MCF 10A (cell line): ENCODE data around the gene CYCS. TPM values are rescaled to one million over a fixed set of nuclear protein-coding genes. Genes with fewer than 3 reads are reported as not detected.

Source experiments
- BruUV-seq: library from RNA; stranded (reverse); fragments of 400-500 nt; replicated peaks from 2 replicates; lab custom pipeline; 2021; lab: Mats Ljungman, UMichigan
- CTCF ChIA-PET: fragments of 300-600 bp; sonication (Branson Sonifier 250); formaldehyde crosslinking; extraction: SDS; loops from one replicate; lab custom pipeline; 2021; ENCODE audit warnings: antibody characterized with exemption, inconsistent platforms; lab: Yijun Ruan, JAX
- POLR2A ChIA-PET: fragments of 300-600, 350-650 bp; sonication (Branson Sonifier 250); formaldehyde crosslinking; extraction: SDS; loops from one replicate; lab custom pipeline; 2020; ENCODE audit warnings: antibody characterized with exemption, inconsistent platforms; lab: Yijun Ruan, JAX
- DNase-seq: peaks from one replicate; pipeline ENCODE4 v3.0.0-alpha.2; 2018; ENCODE audit not compliant: unreplicated experiment
- H3K27ac Mint-ChIP-seq: one replicate; pipeline ENCODE4 v1.8.0; 2022; ENCODE audit warnings: mild to moderate bottlenecking, low read depth, mixed read lengths; ENCODE audit not compliant: unreplicated experiment
- H3K27me3 Mint-ChIP-seq: one replicate; pipeline ENCODE4 v1.8.0; 2022; ENCODE audit warnings: mixed read lengths; ENCODE audit not compliant: insufficient read depth, unreplicated experiment
- H3K36me3 Mint-ChIP-seq: one replicate; pipeline ENCODE4 v1.8.0; 2022; ENCODE audit warnings: mild to moderate bottlenecking, moderate library complexity, mixed read lengths; ENCODE audit not compliant: insufficient read depth, unreplicated experiment
- H3K4me1 Mint-ChIP-seq: one replicate; pipeline ENCODE4 v1.8.0; 2022; ENCODE audit warnings: mixed read lengths; ENCODE audit not compliant: insufficient read depth, unreplicated experiment
- H3K4me3 Mint-ChIP-seq: one replicate; pipeline ENCODE4 v1.8.0; 2022; ENCODE audit warnings: mild to moderate bottlenecking, moderate library complexity, mixed read lengths; ENCODE audit not compliant: unreplicated experiment
- H3K9me3 Mint-ChIP-seq: one replicate; pipeline ENCODE4 v1.8.0; 2022; ENCODE audit warnings: mixed read lengths; ENCODE audit not compliant: unreplicated experiment
- intact Hi-C: fragments of 100-400 bp; cut with micrococcal nuclease; formaldehyde crosslinking; loops from 2 replicates; pipeline ENCODE4 v1.14.1; 2022
- total RNA-seq: library from RNA; stranded (reverse); gene quantifications from 2 replicates; pipeline ENCODE4 v1.2.3, GENCODE V29; 2022
- TF ChIP-seq, protein P1 (sequence below): fragments of 200-600 bp; IDR thresholded peaks from one replicate; pipeline ENCODE4 v1.8.0; 2022; ENCODE audit warnings: antibody characterized with exemption, mild to moderate bottlenecking; ENCODE audit not compliant: unreplicated experiment

CYCS gene
- total RNA-seq, 1 experiment from 2014 or later, result 368 TPM

DNA sequence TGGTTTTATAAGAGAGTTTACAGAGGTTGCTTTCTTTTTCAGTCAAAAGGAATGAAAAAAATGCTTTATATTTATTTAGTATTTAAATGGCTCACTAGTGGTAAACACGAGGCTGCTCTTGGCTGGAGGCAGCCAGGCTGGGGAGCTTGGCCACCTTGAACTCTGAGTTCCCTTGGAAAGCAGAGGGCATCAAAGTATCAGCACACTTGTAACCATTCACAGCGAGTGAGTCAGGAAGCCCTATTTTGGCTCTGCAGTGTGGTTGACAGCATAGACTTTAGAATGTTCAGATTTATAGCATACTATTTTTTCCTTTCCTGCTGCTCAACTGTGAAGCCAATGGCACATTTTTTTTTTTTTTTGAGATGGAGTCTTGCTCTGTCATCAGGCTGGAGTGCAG lies 51.6 kb downstream of the CYCS start:
- POLR2A ChIA-PET, result no interaction called here
- no peak for DNase-seq
- no peaks in the 10 kb centered on the region for H3K27me3 Mint-ChIP-seq
- intact Hi-C loops, result no loop called here
- CTCF ChIA-PET, result interaction anchor here (0.6 to 2.3 kb wide), 3 partner anchors 25 to 421 kb away, joined by 3 to 19 read pairs (median 9); no protein-coding TSS in a partner anchor
- TF ChIP-seq, protein P1, sequence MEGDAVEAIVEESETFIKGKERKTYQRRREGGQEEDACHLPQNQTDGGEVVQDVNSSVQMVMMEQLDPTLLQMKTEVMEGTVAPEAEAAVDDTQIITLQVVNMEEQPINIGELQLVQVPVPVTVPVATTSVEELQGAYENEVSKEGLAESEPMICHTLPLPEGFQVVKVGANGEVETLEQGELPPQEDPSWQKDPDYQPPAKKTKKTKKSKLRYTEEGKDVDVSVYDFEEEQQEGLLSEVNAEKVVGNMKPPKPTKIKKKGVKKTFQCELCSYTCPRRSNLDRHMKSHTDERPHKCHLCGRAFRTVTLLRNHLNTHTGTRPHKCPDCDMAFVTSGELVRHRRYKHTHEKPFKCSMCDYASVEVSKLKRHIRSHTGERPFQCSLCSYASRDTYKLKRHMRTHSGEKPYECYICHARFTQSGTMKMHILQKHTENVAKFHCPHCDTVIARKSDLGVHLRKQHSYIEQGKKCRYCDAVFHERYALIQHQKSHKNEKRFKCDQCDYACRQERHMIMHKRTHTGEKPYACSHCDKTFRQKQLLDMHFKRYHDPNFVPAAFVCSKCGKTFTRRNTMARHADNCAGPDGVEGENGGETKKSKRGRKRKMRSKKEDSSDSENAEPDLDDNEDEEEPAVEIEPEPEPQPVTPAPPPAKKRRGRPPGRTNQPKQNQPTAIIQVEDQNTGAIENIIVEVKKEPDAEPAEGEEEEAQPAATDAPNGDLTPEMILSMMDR, result no peak
- no peaks in the 10 kb centered on the region for H3K9me3 Mint-ChIP-seq
- no peak overlapping the region for H3K27ac Mint-ChIP-seq
- BruUV-seq, result no TSS peak
- no peak overlapping the region for H3K4me3 Mint-ChIP-seq
- H3K4me1 Mint-ChIP-seq, result peaks cover 7% of the 10 kb centered on the region
- H3K36me3 Mint-ChIP-seq, result no peaks in the 10 kb centered on the region

Other genes with a start within 250 kb of the CYCS start
- gene OSBPL3, start 145.1 kb downstream of the CYCS start, total RNA-seq, result 33.8 and 35.7 TPM in 2 replicates
- gene NPVF, start 103.2 kb upstream of the CYCS start, total RNA-seq, result not detected in 2 replicates